HUES48 (cell line): ENCODE results near the gene HK2.
"Not testable (repeated sequence)": the region's sequence is repeated elsewhere in the genome, so short reads cannot be mapped to it uniquely, and the experiment has no call there.

ENCODE experiments used
- H3K27ac ChIP-seq: one replicate; pipeline ENCODE4 v1.7.0; 2013; ENCODE audit warnings: low read depth, low read length, inconsistent platforms
- H3K27me3 ChIP-seq: 2 replicates; pipeline ENCODE4 v1.6.1; 2013; ENCODE audit warnings: mild to moderate bottlenecking, low read length; ENCODE audit not compliant: control insufficient read depth, insufficient read depth
- H3K36me3 ChIP-seq: 2 replicates; pipeline ENCODE4 v1.6.1; 2013; ENCODE audit warnings: low read length; ENCODE audit not compliant: control insufficient read depth, insufficient read depth
- H3K4me1 ChIP-seq: 2 replicates; pipeline ENCODE4 v1.6.1; 2013; ENCODE audit warnings: mild to moderate bottlenecking, low read length; ENCODE audit not compliant: control insufficient read depth, insufficient read depth
- H3K4me3 ChIP-seq: 2 replicates; pipeline ENCODE4 v1.5.1; 2013; ENCODE audit warnings: mild to moderate bottlenecking, low read depth, low read length
- H3K9ac ChIP-seq: 2 replicates; pipeline ENCODE4 v1.6.1; 2013; ENCODE audit warnings: mild to moderate bottlenecking, low read depth, low read length, moderate library complexity
- H3K9me3 ChIP-seq: 2 replicates; pipeline ENCODE4 v1.6.1; 2013; ENCODE audit warnings: low read length; ENCODE audit not compliant: control insufficient read depth, insufficient read depth

Gene HK2

DNA sequence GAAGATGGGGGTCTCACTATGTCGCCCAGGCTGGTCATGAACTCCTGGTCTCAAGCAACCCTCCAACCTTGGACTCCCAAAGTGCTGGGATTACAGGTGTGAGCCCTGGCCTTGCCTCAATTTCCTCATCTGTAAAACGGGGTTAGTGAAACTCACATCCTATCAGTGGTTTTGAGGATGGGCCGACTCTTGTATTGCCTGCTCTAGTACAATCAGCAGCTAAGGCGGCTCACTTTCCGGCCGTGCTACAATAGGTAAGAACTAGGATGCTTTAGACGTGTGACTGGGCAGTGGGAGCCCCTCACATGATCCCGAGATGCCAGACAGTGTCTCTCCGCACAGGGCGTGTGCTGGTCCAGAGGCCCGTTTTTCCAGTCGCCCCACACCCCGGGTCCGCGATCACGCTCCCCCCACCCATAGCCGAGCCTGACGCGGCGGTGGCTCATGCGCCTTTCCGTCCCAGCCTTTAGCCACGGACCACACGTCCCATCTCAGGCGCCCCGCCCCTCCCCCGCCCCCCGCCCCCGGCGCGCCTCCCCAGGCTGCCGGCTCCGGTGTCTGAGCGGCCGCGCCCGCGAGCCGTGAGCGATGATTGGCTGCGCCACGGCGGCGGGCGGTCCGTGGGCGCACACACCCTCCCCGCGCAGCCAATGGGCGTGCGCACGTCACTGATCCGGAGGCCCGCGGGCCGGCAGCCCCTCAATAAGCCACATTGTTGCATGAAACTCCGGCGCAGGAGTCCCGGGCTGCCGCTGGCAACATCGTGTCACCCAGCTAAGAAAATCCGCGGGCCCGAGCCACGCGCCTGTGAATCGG lies at the start of gene HK2:
TSS of gene HK2 (plus strand) at position 710 of the 816 bp plus-strand sequence. CDS start 454 bp downstream, outside the sequence.
- Histone ChIP-seq H3K9me3 (no peaks in the 10 kb centered on the region), H3K27me3 (no peaks in the 10 kb centered on the region), H3K27ac (peak within 1 kb of the TSS; percentile 97), H3K9ac (peak within 1 kb of the TSS; percentile 98), H3K4me1 (peaks cover 18% of the 10 kb centered on the region), H3K4me3 (peak within 1 kb of the TSS; percentile 96), H3K36me3 (no peaks in the 10 kb centered on the region)

- no peaks in the 10 kb centered on the region for H3K36me3 ChIP-seq
- H3K27ac ChIP-seq, result no peak overlapping the region
- no peaks in the 10 kb centered on the region for H3K4me1 ChIP-seq
- no peak overlapping the region for H3K4me3 ChIP-seq
- no peaks in the 10 kb centered on the region for H3K9me3 ChIP-seq
- H3K27me3 ChIP-seq, result no peaks in the 10 kb centered on the region
- no peak overlapping the region for H3K9ac ChIP-seq
Observed at GRCh38 chr2:74789271-74789670, 44.7 kb upstream of the HK2 start.

DNA sequence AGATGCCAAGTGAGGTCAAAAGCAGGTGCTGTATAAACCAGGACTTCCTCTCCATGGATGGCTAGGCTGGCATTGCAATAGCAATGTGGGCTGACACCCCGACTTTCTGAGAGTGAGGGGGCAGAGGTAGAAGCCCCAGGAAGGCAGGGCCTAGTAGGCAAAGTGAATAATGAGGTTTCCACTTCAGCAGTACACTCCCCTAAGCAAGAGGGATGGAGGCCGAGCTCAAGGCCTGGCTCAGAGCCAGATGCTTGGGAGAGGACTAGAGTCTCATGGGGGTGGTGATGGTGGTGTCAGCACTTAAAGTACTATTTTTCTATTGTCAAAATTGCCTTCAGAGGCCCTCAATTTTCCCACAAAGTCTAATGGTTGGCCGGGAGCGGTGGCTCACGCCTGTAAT lies 41.6 kb upstream of the HK2 start:
- H3K4me3 ChIP-seq, result no peak overlapping the region
- H3K9me3 ChIP-seq, result no peaks in the 10 kb centered on the region
- H3K27ac ChIP-seq, result no peak overlapping the region
- H3K27me3 ChIP-seq, result no peaks in the 10 kb centered on the region
- no peaks in the 10 kb centered on the region for H3K36me3 ChIP-seq
- H3K9ac ChIP-seq, result no peak overlapping the region
- no peaks in the 10 kb centered on the region for H3K4me1 ChIP-seq

GRCh38 chr2:74794878-74795277 lies 39.0 kb upstream of the HK2 start:
- H3K27ac ChIP-seq, H3K4me3 ChIP-seq, H3K36me3 ChIP-seq: not testable (repeated sequence)

DNA sequence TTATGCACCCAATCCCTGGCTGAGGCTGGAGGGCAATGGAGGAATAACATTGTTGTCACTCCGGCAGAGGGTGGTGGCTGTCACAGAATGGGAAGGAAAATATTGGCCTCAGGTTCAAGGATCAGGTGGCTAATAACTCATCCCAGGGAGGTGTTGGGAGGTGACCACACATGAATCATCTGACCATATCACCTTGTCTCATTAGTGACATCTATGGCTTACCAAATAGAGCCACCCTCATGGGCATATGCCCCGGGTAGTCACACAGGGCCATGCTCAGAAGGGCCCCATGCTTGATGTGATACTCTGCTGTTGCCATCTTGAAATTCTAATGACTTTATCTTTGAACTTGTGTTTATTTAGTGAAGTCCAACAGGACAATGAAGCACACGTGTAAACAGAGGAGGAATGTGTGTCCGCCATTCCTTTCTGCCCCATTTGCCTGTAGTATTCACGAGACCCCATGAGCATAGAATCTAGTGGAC lies 27.5 kb upstream of the HK2 start:
- H3K4me3 ChIP-seq, result no peak overlapping the region
- H3K9ac ChIP-seq, result no peak overlapping the region
- H3K36me3 ChIP-seq, result no peaks in the 10 kb centered on the region
- no peaks in the 10 kb centered on the region for H3K9me3 ChIP-seq
- H3K27me3 ChIP-seq, result no peaks in the 10 kb centered on the region
- H3K4me1 ChIP-seq, result 0 out of 2 replicates have a peak, but pooled peaks cover 2% of the 10 kb centered on the region
- H3K27ac ChIP-seq, result no peak overlapping the region

More at GRCh38 chr2:74794878-74795277, 39.0 kb upstream of the HK2 start:
- H3K9me3 ChIP-seq, H3K27me3 ChIP-seq, H3K9ac ChIP-seq, H3K4me1 ChIP-seq: not testable (repeated sequence)

DNA sequence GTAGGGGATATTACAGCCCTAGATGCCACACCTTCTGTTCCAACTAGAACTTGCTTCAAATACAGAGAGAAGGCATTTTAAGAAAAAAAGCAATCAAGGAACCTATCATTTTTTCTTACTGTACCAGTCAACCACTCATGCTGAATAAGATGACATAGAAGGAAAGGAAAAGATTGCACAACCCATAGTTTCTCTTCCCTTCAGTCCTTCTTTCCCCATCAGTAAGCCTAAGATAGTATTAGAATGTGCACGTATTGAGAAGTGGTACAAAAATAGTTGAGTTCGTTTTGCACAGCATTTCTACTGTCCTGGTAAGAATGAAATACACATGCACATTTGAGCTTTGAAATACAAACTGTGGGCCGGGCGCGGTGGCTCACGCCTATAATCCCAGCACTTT lies 27.0 kb upstream of the HK2 start:
- Histone ChIP-seq H3K9ac (no peak overlapping the region), H3K4me3 (no peak overlapping the region)

DNA sequence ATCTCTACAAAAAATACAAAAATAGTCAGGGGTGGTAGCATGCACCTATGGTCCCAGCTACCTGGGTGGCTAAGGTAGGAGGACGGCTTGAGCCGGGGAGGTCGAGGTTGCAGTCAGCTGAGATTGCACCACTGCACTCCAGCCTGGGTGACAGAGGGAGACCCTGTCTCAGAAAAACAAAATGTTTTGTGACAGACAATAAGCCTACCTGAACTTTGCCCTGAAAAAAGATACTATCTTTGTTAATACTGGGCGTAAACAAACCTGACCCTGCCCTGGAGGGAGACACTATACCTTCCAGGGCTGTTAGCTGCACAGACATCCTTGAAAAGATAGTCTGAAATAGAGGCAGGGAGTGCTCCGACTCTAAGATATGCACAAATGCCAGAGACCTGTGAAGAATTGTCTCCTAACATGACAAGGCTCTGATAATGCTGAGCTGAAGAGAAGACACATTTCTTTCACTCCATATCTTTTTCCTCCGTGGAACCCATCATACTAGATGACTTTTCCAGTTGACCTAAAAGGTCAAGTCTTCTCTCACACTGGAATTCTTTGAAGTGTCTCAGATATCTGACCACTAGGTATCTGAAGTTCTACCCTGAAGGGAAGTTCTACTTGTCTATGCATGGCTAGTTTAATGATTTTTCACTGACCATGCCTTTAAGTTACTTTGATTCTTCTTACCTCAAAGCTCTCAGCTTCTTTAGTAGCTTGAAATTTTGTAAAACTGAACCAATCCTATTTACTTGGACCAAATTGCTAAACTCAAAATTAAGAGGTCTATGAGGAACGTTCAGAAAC lies 20.9 kb upstream of the HK2 start:
- Histone ChIP-seq H3K9me3 (no peaks in the 10 kb centered on the region), H3K27ac (no peak overlapping the region), H3K9ac (no peak overlapping the region), H3K36me3 (no peaks in the 10 kb centered on the region), H3K4me3 (no peak overlapping the region), H3K27me3 (peaks cover 4% of the 10 kb centered on the region; the same call in 1 of the 2 replicates), H3K4me1 (no peaks in the 10 kb centered on the region)

More for the DNA sequence above, 27.0 kb upstream of the HK2 start:
- H3K4me1 ChIP-seq, result 0 out of 2 replicates have a peak, but pooled peaks cover 2% of the 10 kb centered on the region
- H3K36me3 ChIP-seq, result no peaks in the 10 kb centered on the region
- H3K27ac ChIP-seq, result no peak overlapping the region
- peaks cover 4% of the 10 kb centered on the region; the same call in 1 of the 2 replicates for H3K27me3 ChIP-seq
- no peaks in the 10 kb centered on the region for H3K9me3 ChIP-seq

- no peak overlapping the region for H3K9ac ChIP-seq
- H3K9me3 ChIP-seq, result no peaks in the 10 kb centered on the region
- H3K4me3 ChIP-seq, result no peak overlapping the region
- no peaks in the 10 kb centered on the region for H3K36me3 ChIP-seq
- no peak overlapping the region for H3K27ac ChIP-seq
- no peaks in the 10 kb centered on the region for H3K4me1 ChIP-seq
- peaks cover 4% of the 10 kb centered on the region; the same call in 1 of the 2 replicates for H3K27me3 ChIP-seq
Observed at GRCh38 chr2:74814102-74814501, 19.8 kb upstream of the HK2 start.

- Histone ChIP-seq H3K9me3 (no peaks in the 10 kb centered on the region), H3K27me3 (peaks cover 4% of the 10 kb centered on the region; the same call in 1 of the 2 replicates), H3K36me3 (no peaks in the 10 kb centered on the region), H3K4me1 (no peaks in the 10 kb centered on the region), H3K27ac (no peak overlapping the region), H3K9ac (no peak overlapping the region), H3K4me3 (no peak overlapping the region)
Observed at GRCh38 chr2:74815941-74816340, 18.0 kb upstream of the HK2 start.

DNA sequence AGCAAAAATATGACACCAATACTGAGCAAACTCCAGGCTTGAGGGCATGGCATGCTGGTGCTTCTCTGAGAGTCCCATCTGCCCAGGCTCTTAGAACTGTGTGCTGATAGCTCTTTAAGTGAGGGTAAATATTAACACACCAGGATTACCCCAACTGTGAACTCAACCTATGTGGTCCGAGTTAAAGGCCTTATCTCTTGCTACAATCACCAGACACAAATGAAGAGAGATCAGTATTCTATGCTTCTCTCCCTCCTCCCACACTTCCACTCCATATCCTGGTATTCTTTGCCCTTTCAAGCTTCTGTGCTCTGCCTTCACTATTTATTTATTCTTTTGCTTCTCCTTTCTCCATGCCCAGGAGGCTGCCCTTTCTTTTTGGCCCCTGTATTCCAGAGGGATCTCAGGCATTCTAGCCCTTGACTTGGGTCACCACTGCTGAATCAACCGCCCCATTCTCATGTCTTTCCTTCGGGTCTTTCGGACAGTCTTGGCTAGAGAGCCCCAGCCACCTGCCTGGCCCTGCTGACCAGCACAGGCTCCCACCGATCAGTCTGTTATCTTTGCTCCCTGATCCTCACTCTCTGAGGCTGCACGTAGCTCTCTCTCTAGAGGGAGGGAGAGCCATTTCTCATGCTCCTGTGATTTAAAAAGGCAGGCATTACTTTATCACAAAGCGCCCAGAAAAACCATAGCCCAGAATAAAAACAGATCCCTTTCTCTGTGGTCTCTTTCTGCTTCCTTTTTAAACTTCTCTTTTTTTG lies 17.2 kb upstream of the HK2 start:
- Histone ChIP-seq H3K4me3 (no peak overlapping the region), H3K36me3 (no peaks in the 10 kb centered on the region), H3K9me3 (no peaks in the 10 kb centered on the region), H3K9ac (no peak overlapping the region), H3K4me1 (no peaks in the 10 kb centered on the region), H3K27me3 (peaks cover under 1% of the 10 kb centered on the region; the same call in 1 of the 2 replicates), H3K27ac (no peak overlapping the region)
